Ectodermal cell (in vitro differentiated cells): Measurements from ENCODE around the gene BTBD16. TPM values are rescaled to one million over a fixed set of nuclear protein-coding genes. Genes with fewer than 3 reads are reported as not detected.

Experiments
- H3K27ac ChIP-seq: 2 replicates; pipeline ENCODE4 v1.7.0; 2013; ENCODE audit warnings: mild to moderate bottlenecking, low read depth, low read length; ENCODE audit not compliant: insufficient read depth, poor library complexity, severe bottlenecking
- H3K27me3 ChIP-seq: 2 replicates; pipeline ENCODE4 v1.7.0; 2013; ENCODE audit warnings: mild to moderate bottlenecking, low read length; ENCODE audit not compliant: insufficient read depth, control insufficient read depth, poor library complexity, severe bottlenecking
- H3K36me3 ChIP-seq: one replicate; pipeline ENCODE4 v1.7.0; 2013; ENCODE audit warnings: low read length; ENCODE audit not compliant: control insufficient read depth, insufficient read depth
- H3K4me1 ChIP-seq: one replicate; pipeline ENCODE4 v1.7.0; 2013; ENCODE audit warnings: low read length; ENCODE audit not compliant: control insufficient read depth, insufficient read depth
- H3K4me3 ChIP-seq: 2 replicates; pipeline ENCODE4 v1.7.0; 2013; ENCODE audit warnings: low read depth, low read length, control low read depth; ENCODE audit not compliant: insufficient read depth
- H3K9me3 ChIP-seq: 2 replicates; pipeline ENCODE4 v1.7.0; 2013; ENCODE audit warnings: mild to moderate bottlenecking, low read length, moderate library complexity; ENCODE audit not compliant: control insufficient read depth
- WGBS, 2 experiments: methylation state at CpG; one replicate each; pipeline ENCODE4 v1.1.7; 2013; ENCODE audit warnings: missing lambda C conversion rate in 2 of 2; 5-methylcytosine and 5-hydroxymethylcytosine counted together
- polyA plus RNA-seq, 4 experiments: library from polyadenylated mRNA; stranded (reverse); fragments of 50-300 nt; gene quantifications; one replicate each; pipeline ENCODE4 v1.2.3, GENCODE V29; 2013

The BTBD16 gene
- polyA plus RNA-seq (2013, experiment 1 of 4) = not detected
- polyA plus RNA-seq (2013, experiment 2 of 4) = not detected
- not detected for polyA plus RNA-seq (2013, experiment 3 of 4)
- not detected for polyA plus RNA-seq (2013, experiment 4 of 4)

DNA sequence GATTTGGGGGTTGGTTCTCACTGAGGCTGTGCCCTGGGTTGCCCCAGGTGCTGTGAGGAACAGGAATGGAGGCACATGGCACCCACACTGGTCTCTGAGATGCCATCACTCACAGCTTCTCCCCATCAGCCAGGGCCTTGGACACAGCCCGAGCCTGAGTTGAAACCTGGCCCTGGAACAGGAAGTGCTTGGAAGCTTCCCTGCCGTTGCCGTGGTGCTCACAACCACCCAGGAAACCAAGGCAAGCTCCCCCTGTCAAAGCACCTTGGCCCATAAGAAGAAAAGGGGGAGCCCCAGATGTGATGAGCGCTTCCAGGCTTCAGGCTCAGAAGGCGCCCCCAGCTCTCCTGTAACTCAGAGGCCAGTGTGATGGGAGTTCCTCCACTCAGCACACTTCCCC lies at the start of gene BTBD16:
Gene BTBD16 (plus strand): TSS at position 221 of the 400 bp plus-strand sequence. CDS start 3,786 bp downstream, outside the sequence.
- H3K4me1 ChIP-seq = no peaks in the 10 kb centered on the region
- no peaks in the 10 kb centered on the region for H3K36me3 ChIP-seq
- no peak within 1 kb of the TSS for H3K27ac ChIP-seq
- no peaks in the 10 kb centered on the region for H3K27me3 ChIP-seq
- H3K4me3 ChIP-seq = no peak within 1 kb of the TSS
- WGBS, 2 experiments = 75 to 83% methylated on average over 5 of the region's 5 CpGs
- H3K9me3 ChIP-seq = no peaks in the 10 kb centered on the region

- WGBS, 2 experiments = 92 to 98% methylated on average over 5 of the region's 5 CpGs
- H3K9me3 ChIP-seq = no peaks in the 10 kb centered on the region
- no peak overlapping the region for H3K27ac ChIP-seq
Measured at GRCh38 chr10:122221958-122222357, 49.1 kb upstream of the BTBD16 start.

GRCh38 chr10:122222638-122223037 lies 48.5 kb upstream of the BTBD16 start:
- no peaks in the 10 kb centered on the region for H3K27me3 ChIP-seq
- H3K36me3 ChIP-seq = peaks cover 20% of the 10 kb centered on the region
- H3K4me1 ChIP-seq = no peaks in the 10 kb centered on the region
- 96 to 99% methylated on average over 6 to 7 of the region's 7 CpGs for WGBS, 2 experiments
- H3K9me3 ChIP-seq = no peaks in the 10 kb centered on the region
- H3K27ac ChIP-seq = no peak overlapping the region
- H3K4me3 ChIP-seq = no peak overlapping the region

More at GRCh38 chr10:122221958-122222357, 49.1 kb upstream of the BTBD16 start:
- no peaks in the 10 kb centered on the region for H3K4me1 ChIP-seq
- H3K27me3 ChIP-seq = no peaks in the 10 kb centered on the region
- peaks cover 17% of the 10 kb centered on the region for H3K36me3 ChIP-seq
- H3K4me3 ChIP-seq = no peak overlapping the region

DNA sequence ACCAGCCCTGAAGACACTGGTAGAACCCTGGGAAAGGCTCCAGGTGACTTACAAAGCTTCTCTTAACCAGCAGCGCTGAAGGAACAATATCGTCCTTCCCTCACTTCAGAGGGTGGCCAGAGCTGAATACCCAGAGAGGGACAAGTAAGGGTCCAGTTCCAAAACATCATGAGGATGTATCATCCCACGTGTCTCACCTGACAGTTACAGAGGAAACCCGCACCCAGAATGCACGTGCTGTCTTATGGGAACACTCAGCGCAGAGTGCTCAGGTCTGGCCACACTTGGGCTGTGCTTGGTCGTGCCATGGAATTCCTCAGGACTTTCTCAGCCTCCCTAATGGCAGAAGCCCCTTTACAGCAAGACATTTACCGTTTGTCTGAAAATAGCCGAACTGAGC lies 46.9 kb upstream of the BTBD16 start:
- Histone ChIP-seq H3K36me3 (peaks cover 24% of the 10 kb centered on the region), H3K9me3 (no peaks in the 10 kb centered on the region), H3K4me3 (no peak overlapping the region), H3K27me3 (no peaks in the 10 kb centered on the region), H3K4me1 (no peaks in the 10 kb centered on the region), H3K27ac (no peak overlapping the region)
- WGBS, 2 experiments = 96% methylated on average over 9 of the region's 9 CpGs

DNA sequence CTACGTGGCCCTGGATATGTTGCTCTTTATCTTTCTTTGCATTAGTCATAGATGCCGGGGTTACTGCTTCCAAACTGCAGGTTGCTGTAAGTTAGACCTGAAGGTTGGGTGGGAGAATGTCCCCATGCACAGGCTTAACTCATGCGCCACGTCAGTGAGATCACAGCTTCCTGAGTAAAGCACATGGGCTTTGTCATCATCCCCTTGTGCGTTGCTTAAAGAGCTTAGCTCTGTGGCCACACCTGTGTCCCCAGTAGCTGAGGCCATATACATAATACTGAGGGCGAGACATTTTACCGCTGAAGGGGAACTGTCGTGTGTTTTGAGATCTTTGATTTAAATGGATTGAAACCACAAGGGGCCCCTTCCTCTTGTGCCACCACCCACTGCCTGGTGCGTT lies 45.8 kb upstream of the BTBD16 start:
- 96 to 97% methylated on average over 9 of the region's 9 CpGs for WGBS, 2 experiments
- Histone ChIP-seq H3K36me3 (peaks cover 28% of the 10 kb centered on the region), H3K4me3 (no peak overlapping the region), H3K4me1 (no peaks in the 10 kb centered on the region), H3K27me3 (no peaks in the 10 kb centered on the region), H3K9me3 (no peaks in the 10 kb centered on the region), H3K27ac (no peak overlapping the region)

GRCh38 chr10:122227754-122228153 lies 43.3 kb upstream of the BTBD16 start:
- H3K9me3 ChIP-seq = no peaks in the 10 kb centered on the region
- no peaks in the 10 kb centered on the region for H3K4me1 ChIP-seq
- H3K27ac ChIP-seq = no peak overlapping the region
- H3K36me3 ChIP-seq = peaks cover 29% of the 10 kb centered on the region
- H3K27me3 ChIP-seq = no peaks in the 10 kb centered on the region
- H3K4me3 ChIP-seq = no peak overlapping the region
- 89 to 97% methylated on average over 4 of the region's 4 CpGs for WGBS, 2 experiments

DNA sequence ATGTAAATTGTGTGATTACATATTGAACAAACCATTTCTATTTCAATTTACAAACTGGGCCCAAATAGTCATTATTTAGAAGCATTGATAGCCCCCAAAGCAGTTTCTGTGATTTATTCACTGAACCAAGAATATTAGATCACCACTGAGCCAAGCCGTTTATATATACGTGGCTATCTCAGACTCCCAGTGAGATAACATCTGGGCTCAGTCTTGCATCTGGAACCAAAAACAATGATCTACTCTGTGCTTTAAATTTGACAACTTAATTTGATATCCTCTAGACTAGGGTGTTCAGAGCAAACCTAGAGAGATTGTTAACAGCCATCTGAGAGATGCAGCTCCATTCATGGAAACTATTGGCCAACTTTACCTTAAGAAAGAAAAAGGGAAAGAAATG lies 41.4 kb upstream of the BTBD16 start:
- Histone ChIP-seq H3K4me1 (peaks cover 12% of the 10 kb centered on the region), H3K9me3 (no peaks in the 10 kb centered on the region), H3K27ac (no peak overlapping the region), H3K27me3 (no peaks in the 10 kb centered on the region), H3K36me3 (peaks cover 24% of the 10 kb centered on the region), H3K4me3 (no peak overlapping the region)
- 92 to 95% methylated on average over 2 of the region's 2 CpGs for WGBS, 2 experiments

DNA sequence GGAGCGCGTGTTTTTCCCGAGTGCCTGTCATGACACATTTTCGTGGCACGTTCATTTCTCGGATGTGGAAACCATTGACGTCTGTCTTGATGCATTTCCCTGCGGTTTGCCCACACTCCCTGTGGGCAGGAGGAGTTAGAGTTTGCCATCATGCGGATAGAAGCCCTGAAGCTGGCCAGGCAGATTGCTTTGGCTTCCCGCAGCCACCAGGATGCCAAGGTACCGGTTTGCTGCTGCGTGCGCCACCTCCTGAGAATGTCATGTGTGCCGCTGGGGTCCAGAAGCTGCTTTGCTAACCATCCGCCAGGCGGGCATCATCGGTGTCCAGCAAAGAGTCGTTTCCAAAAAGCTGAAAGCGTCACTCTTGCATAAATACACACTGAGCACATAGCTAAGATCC lies 40.9 kb upstream of the BTBD16 start:
- Histone ChIP-seq H3K27ac (no peak overlapping the region), H3K9me3 (no peaks in the 10 kb centered on the region), H3K36me3 (peaks cover 24% of the 10 kb centered on the region), H3K27me3 (no peaks in the 10 kb centered on the region), H3K4me1 (peaks cover 13% of the 10 kb centered on the region), H3K4me3 (no peak overlapping the region)
- WGBS, 2 experiments = 95 to 97% methylated on average over 19 of the region's 19 CpGs

DNA sequence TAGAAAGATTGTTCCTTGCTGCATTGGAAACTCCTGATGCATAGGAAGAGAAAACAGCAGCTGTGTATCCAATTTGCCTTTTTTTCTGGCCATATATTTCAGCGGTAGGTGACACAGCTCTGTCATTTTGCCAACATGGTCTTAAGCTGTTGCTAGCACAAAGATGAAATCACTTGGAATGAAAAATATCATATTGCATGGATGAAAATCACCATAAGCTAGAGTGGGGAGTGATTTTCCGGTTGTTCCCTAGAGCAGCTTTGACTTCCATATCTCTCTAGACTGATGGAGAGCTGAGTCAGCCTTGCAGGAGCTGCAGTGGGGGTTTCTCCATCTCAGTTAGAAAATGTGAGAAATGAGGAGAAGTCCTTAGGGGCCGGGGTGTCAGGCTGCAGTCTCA lies 38.3 kb upstream of the BTBD16 start:
- Histone ChIP-seq H3K9me3 (no peaks in the 10 kb centered on the region), H3K27ac (no peak overlapping the region), H3K4me1 (peaks cover 13% of the 10 kb centered on the region), H3K36me3 (peaks cover 23% of the 10 kb centered on the region), H3K27me3 (no peaks in the 10 kb centered on the region), H3K4me3 (no peak overlapping the region)
- 97% methylated on average over 3 of the region's 3 CpGs for WGBS, 2 experiments

- Histone ChIP-seq H3K27ac (peak overlapping the region; percentile 21), H3K4me1 (peaks cover 13% of the 10 kb centered on the region), H3K9me3 (no peaks in the 10 kb centered on the region), H3K27me3 (no peaks in the 10 kb centered on the region), H3K4me3 (no peak overlapping the region), H3K36me3 (peaks cover 19% of the 10 kb centered on the region)
- WGBS, 2 experiments = 92% methylated on average over 11 of the region's 11 CpGs
Measured at GRCh38 chr10:122233857-122234348, 37.2 kb upstream of the BTBD16 start.

DNA sequence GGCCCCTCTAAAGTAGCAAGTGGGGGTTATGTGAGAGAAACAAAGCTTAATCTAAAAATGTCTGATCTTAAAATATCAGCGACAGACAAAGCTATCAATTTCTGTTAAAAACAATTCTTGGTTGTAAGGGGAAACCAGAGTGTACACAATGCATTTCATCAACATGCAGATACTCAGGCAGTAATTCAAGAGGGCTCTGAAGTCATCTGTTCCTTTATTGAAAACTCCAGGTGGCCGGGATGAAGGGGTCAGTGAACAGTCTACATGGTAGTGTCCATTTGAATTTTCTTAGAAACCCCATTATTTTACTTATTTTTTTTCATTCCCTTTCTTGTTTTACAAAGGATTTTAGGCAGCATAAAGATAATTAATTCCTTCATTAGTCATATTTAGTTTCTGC lies 36.7 kb upstream of the BTBD16 start:
- no peaks in the 10 kb centered on the region for H3K27me3 ChIP-seq
- peaks cover 13% of the 10 kb centered on the region for H3K4me1 ChIP-seq
- H3K4me3 ChIP-seq = no peak overlapping the region
- peak overlapping the region; percentile 21 for H3K27ac ChIP-seq
- H3K36me3 ChIP-seq = peaks cover 14% of the 10 kb centered on the region
- WGBS, 2 experiments = 90 to 96% methylated on average over 2 of the region's 2 CpGs
- H3K9me3 ChIP-seq = no peaks in the 10 kb centered on the region
